Glomerular visceral epithelial cell (primary cell): ENCODE measurements around the gene HBD.
"Not testable (repeated sequence)": the region's sequence is repeated elsewhere in the genome, so short reads cannot be mapped to it uniquely, and the experiment has no call there.

Source experiments
- DNase-seq: peaks from one replicate; pipeline ENCODE4 v3.0.0-alpha.2; 2016; ENCODE audit errors: extremely low spot score

HBD gene

DNA sequence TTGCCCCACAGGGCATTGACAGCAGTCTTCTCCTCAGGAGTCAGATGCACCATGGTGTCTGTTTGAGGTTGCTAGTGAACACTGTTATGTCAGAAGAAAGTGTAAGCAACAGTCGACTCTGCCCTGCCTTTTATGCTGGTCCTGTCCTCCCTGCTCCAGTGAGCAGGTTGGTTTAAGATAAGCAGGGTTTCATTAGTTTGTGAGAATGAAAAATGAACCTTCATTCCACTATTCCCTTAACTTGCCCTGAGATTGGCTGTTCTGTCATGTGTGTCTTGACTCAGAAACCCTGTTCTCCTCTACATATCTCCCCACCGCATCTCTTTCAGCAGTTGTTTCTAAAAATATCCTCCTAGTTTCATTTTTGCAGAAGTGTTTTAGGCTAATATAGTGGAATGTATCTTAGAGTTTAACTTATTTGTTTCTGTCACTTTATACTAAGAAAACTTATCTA, at the start of gene HBD:
Gene HBD, minus strand, starts transcription at position 103 of the 454 bp plus-strand sequence. Its CDS starts 50 bp downstream, at position 53.
- peak; percentile 33 for DNase-seq

DNA sequence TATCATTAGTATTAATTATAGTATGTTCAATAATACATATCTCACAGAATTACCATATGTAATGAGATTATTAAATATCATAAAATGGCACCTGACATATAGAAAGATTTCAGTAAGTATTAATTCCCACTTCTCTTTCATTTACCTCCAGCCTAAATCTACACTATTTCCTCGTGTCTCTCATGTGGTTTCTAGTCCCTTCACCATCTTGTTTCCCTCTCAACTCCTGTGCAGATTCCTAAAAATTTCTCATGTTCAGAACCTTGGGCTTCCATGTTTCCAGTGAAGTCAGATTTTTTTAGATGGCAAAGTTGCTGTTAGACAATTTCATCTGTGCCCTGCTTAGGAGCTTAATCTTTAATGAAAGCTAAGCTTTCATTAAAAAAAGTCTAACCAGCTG, 49.6 kb upstream of the HBD start:
- DNase-seq = no peak

DNA sequence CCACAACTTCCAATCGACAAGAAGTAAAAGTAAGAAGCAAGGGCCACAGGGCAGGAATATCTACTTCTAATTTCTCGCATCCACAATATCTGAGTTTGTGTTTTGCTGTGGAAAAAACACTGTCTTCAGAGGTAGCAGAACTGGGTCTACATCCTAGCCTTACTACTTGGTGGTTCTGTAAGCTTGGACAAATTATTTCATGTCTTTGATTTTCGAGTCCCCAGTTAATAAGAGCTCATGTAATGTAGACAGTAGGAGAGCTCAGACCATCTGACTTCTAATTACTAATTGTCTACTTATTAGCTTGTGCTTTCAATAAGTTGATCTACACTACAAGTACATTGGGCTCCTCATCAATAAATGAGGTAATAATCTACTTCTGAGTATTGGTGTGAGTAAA, 48.8 kb upstream of the HBD start:
- no peak for DNase-seq

DNA sequence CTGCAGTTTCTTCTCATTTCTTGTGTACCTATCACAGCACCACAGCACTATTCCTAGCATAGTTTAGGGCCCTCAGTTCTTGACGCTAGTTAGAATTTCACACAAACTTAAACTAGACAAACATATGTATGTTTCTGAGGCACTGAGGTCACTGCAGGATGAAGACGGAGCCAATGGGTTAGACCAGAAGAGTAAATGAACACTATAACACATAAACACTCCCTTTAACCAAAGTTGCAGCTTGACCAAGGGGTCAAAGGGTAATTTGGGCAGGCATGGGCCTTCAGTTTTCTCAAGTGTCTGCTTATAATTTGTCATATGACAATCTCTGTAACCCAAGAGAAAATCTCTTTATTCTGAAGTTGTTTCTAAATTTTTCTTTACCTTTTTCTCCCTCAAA, 48.3 kb upstream of the HBD start:
- DNase-seq = no peak

DNA sequence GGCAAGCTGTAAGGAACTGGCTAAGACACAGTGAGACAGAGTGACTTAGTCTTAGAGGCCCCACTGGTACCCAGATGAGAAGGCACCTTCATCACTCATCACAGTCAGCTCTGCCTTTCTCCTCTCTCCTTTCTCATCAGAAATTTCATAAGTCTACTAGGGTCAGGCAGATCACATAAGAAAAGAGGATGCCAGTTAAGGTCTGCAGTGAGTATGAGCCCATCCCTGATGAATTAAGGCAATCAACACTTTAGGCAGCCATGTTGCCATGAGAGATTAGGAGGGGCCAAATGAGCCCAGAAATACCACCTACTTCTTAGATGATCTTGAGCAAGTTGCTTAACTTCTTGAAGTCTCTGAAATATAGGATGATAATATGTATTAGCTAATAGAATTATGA, 47.3 kb upstream of the HBD start:
- DNase-seq = no peak

DNA sequence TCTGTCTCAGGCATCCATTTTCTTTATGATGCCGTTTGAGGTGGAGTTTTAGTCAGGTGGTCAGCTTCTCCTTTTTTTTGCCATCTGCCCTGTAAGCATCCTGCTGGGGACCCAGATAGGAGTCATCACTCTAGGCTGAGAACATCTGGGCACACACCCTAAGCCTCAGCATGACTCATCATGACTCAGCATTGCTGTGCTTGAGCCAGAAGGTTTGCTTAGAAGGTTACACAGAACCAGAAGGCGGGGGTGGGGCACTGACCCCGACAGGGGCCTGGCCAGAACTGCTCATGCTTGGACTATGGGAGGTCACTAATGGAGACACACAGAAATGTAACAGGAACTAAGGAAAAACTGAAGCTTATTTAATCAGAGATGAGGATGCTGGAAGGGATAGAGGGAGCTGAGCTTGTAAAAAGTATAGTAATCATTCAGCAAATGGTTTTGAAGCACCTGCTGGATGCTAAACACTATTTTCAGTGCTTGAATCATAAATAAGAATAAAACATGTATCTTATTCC, 46.4 kb upstream of the HBD start:
- peak; percentile 97 for DNase-seq

DNA sequence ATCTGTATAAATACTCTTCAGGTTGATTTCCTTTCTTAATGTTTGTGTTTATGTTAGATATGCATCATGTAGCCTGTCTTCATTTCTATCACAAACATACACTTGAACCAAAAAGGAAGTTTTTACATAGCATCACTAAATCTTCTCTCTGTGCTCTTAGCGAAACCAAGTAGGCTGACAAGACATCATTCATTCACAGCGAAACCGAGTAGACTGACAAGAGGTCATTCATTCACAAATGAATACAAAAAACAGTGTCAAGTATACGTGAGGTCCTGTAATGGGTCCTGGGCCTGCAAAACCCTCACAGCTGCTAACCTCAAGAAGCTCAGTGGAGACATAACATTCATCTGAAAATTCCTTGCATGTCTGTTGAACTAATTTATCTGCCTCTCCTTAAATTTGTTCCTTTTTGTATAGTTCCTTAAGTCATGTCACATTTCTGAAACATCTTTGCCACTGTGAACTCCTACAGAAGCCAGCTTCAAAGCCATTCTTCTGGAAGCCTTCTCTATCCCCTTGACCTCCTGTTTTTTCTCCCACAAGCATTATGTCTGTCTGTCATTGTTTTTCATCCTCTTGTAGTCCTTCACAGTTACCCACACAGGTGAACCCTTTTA, 45.3 kb upstream of the HBD start:
- no peak for DNase-seq

DNA sequence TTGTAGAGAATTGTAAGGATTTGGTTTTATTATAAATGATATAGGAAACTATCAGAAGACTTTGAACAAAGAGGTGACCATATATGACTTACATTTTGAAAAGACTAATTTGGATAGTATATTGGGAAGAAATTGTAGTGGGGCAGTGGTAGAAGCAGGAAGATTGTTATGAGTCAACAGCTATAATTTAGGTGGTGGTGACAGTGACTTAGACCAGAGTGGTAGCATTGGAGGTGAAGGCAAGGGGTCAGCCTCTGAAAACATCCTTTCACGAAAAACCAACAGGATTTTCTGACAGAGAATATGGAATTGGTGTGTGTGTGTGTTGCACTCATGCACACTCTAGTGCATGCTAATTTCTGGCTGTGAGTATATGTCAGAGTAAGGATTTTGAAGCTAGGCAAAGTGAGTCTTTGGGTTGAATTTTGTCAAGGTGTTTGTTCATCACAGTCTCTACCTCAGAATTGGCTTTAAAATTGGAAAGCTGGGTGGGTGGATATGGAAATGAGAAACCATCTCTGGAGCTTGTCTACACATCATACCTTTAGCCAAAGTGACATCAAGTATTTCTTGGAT, 43.6 kb upstream of the HBD start:
- no peak for DNase-seq

DNA sequence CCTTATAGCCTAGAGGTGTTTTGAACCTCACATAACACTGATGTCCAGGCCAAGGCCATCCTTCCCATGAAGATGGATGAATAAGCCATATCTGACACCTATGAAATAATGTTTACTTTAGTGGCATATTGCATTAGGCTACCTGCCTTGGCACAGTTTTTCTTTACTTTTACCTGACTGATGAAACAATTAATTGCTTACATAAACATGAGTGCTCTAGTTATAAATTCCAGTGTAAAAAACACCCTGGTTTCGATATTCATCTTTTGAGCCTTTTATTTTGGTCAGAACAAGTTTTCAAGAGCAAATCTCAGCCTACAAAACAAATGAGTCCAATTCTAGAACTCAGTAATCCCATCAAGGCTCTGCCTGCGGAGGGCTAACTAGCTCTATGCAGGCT, 42.4 kb upstream of the HBD start:
- no peak for DNase-seq

DNA sequence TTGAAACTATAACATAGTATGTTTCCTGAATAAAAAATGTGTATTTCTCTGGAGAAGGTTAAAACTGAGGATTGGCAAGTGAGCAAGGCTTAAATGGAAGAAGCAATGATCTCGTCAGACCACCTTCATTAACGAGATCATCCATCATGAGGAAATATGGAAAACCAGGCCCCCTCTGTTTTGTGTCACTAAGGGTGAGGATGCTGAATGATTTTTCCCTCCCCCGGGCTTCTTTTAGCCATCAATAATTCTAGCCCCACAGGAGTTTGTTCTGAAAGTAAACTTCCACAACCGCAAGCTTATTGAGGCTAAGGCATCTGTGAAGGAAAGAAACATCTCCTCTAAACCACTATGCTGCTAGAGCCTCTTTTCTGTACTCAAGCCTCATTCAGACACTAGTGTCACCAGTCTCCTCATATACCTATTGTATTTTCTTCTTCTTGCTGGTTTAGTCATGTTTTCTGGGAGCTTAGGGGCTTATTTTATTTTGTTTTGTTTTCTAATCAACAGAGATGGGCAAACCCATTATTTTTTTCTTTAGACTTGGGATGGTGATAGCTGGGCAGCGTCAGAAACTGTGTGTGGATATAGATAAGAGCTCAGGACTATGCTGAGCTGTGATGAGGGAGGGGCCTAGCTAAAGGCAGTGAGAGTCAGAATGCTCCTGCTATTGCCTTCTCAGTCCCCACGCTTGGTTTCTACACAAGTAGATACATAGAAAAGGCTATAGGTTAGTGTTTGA, 41.3 kb upstream of the HBD start:
- no peak for DNase-seq

DNA sequence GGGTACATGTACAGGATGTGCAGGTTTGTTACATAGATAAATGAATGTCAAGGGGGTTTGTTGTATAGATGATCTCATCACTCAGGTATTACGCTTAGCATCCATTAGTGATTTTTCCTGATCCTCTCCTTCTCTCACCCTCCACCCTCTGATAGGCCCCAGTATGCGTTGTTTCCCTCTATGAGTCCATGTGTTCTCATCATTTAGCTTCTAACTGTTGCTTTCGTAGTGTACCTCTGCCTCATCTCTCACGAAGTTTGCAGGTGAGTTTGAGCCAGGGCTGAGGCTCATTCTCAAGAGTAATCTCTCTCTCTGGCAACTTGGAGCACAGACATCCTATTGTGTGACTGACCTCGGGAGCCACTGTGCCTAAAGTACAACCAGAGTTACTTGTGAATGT, 40.1 kb upstream of the HBD start:
- DNase-seq = peak; percentile 2

DNA sequence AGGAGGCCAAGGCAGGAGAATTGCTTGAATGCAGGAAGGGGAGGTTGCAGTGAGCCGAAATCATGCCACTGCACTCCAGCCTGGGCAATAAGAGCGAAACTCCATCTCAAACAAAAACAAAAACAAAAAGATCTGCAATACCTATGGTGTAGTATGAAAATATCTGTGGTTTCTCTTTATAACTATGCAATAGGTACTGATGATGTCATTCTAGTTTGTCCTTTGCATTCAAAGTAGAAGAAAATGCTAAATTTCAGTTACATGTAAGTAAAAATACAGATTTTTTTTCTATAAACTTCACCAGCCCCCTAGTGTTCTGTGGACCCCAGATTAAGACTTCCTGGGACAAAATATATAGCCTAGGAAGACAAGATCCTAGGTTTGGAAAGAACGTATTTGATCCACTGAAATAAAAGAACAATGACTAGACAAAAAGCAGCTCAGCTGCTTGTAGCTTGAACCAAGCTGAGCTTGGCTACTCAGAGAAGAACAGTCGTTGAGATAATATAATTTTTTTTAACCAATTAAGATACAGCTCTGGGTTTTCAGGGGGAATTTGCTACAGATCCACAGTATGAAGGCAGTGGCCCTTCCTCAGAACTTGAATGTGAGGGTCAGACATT, 38.2 kb upstream of the HBD start:
- no peak for DNase-seq

DNA sequence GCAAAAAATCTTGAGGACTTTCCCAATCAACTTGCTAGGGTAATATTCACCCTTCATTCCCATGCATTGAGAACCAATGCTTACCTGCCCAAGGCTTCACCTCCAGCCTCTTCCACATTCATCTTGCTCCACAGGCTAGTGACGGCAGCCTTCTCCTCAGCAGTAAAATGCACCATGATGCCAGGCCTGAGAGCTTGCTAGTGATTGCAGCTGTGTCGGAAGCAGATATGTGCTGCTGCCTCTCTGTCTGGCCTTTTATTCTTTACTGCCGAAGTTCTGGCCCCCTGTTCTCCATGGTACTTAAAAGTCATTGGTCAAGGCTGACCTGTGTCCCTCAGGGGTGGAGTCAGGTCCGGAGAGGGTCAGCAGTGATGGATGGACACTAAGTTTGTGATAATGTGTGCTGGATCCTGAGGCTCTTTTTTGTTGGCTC, 35.4 kb upstream of the HBD start, which contains the start of gene HBE1:
Gene HBE1, minus strand, starts transcription at position 231 of the 433 bp plus-strand sequence. Its CDS starts 55 bp downstream, at position 176.
- DNase-seq = no peak

DNA sequence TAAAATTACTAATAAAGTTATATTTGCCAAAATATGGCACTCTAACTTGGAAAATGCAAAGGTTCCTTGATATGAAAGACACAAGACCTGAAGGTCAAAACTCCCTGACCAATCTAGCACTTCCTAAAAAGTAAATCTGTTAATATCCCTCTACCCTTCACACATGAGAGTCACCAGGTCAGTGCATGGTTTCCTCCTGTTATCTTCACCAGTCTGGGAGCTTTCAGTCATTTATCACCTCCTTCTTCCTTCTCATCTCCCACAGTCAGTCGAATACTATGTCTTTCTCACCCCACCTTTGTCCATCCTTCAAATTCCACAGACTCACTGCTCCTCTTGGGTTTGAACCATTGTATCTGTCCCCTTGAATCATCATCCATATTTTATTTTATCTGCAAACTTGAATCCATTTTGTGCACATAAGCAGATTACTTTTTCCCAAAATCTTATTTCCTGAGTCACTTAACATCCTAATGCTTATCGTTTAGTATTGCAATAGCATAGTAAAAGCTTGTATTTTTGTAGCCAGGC, 32.8 kb upstream of the HBD start:
- DNase-seq = no peak

DNA sequence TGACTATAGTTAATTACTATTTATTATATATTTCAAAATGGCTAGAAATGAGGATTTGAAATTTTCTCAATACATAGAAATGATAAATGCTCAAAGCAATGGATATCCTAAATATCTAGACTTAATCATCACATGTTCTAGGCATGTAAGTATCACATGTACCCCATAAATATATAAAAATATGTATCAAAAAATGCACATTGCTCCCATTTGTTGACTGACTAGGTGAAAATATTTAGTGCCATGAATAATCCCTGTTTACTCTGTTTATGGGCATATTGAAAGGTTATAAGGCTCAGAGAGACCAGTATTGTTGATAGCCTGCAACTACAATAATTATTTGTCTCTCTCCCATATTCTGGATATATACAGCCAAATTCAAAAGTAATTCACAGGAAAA, 32.3 kb upstream of the HBD start:
- DNase-seq = no peak

DNA sequence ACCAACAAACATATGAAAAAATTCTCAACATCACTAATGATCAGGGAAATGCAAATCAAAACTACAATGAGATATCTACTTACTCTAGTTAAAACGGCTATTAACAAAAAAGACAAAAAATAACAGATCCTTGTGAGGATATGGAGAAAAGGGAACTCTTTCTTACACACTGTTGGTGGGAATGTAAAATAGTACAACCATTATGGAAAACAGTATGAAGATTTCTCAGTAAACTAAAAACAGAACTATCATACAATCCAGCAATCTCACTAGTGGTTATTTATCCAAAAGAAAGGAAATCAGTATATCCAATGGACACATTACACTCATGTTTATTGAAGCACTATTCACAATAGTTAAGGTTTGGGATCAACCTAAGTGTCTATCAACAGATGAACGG, 31.5 kb upstream of the HBD start:
- DNase-seq = no peak

DNA sequence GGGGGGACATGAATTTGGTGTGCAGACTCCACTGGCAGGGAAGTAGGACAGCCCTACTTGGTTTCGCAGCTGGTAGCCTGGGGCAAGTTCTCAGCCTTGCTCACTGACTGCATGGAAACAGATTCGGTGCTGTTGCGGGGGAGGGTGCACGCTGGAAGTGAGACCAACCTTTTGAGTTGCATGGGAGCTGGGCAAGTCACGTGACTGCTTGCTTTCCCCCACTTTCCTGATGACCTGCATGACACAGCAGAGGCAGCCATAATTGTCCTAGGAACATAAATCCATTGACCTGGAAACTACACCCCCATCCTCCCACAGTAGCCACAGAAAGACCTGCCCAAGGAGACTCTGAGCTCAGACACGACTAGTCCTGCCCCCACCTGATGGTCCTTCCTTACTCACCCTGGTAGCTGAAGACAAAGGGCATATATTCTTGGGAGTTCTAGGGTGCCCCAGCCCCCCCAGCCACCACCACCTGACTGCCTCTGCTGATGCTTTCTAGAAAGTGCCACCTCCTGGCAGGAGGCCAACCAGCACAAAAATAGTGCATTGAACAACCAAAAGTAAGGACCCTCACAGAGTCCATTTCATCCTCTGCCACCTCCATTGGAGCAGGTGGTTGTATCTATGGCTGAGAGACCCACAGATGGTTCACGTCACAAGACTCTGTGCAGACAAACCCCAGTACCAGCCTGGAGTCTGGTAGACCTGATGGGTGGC, 24.4 kb upstream of the HBD start:
- DNase-seq = no peak

DNA sequence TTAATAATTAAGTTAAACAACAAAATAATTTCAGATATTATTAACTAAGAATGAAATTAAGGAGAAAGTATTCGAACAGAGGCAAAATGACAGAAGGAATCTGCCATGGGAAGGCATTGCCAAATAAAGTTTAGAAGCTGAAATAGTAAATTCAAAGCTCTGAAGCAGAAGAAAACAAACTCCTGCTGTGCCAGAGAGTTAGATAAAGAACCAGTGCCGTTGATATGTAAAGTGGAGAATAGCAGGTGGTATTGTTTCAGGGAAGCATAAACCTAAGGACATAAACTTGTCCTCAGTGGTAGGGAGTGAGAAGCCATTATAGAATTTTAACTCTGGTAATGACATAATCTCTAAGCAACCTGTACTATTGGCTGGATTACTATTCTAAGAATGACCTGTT, 23.0 kb upstream of the HBD start:
- no peak for DNase-seq

DNA sequence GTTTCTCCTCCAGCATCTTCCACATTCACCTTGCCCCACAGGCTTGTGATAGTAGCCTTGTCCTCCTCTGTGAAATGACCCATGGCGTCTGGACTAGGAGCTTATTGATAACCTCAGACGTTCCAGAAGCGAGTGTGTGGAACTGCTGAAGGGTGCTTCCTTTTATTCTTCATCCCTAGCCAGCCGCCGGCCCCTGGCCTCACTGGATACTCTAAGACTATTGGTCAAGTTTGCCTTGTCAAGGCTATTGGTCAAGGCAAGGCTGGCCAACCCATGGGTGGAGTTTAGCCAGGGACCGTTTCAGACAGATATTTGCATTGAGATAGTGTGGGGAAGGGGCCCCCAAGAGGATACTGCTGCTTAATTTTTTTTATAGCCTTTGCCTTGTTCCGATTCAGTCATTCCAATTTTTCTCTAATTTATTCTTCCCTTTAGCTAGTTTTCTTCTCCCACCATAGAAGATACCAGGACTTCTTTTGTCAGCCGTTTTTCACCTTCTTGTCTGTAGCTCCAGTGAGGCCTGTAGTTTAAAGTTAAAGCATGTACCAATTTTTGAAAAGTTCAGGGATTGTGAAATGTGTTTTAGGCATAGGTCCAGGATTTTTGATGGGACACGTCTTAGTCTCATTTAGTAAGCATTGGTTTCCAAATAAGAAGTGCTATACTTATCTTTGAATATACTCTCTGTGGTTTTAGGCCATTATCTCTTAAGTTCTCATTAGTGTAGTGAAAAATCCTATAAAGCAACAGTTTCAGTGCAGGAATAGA, 20.5 kb upstream of the HBD start, which contains the start of gene HBG2:
Gene HBG2, minus strand, starts transcription at position 136 of the 768 bp plus-strand sequence. Its CDS starts 53 bp downstream, at position 83.
- DNase-seq = not testable (repeated sequence)

DNA sequence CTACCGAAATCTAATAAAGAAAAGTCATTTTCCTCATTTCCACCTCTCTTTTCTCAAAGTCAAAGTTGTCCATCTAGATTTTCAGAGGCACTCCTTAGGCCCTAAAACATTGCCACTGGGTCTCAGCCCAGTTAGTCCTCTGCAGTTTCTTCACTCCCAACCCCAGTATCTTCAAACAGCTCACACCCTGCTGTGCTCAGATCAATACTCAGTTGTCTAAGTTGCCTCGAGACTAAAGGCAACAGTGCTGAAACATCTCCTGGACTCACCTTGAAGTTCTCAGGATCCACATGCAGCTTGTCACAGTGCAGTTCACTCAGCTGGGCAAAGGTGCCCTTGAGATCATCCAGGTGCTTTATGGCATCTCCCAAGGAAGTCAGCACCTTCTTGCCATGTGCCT, 19.7 kb upstream of the HBD start:
- DNase-seq = not testable (repeated sequence)
